Smooth muscle cell (in vitro differentiated cells): Measurements from ENCODE around the gene LEPR. TPM values are rescaled to one million over a fixed set of nuclear protein-coding genes. Genes with fewer than 3 reads are reported as not detected.
"Not testable (repeated sequence)": the region's sequence is repeated elsewhere in the genome, so short reads cannot be mapped to it uniquely, and the experiment has no call there.

ENCODE experiments used
- DNase-seq: peaks from one replicate; lab custom pipeline; 2025; ENCODE audit not compliant: unreplicated experiment; lab: John Stamatoyannopoulos, UW
- H2AFZ ChIP-seq: fragments of 200-600 bp; sonication (generic); 2 replicates; pipeline ENCODE4 v1.6.0; 2016; ENCODE audit warnings: antibody characterized with exemption, low read depth, mild to moderate bottlenecking
- H3F3A ChIP-seq: fragments of 200-600 bp; sonication (generic); 2 replicates; pipeline ENCODE4 v1.6.0; 2017; ENCODE audit warnings: antibody characterized with exemption, low read depth
- H3K27ac ChIP-seq: fragments of 200-600 bp; sonication (generic); 2 replicates; pipeline ENCODE4 v1.5.1; 2016; ENCODE audit warnings: low read depth, mild to moderate bottlenecking
- H3K27me3 ChIP-seq: fragments of 200-600 bp; sonication (generic); 2 replicates; pipeline ENCODE4 v1.6.1; 2016; ENCODE audit warnings: low read depth, mild to moderate bottlenecking
- H3K36me3 ChIP-seq: fragments of 200-600 bp; sonication (generic); 2 replicates; pipeline ENCODE4 v1.5.1; 2016; ENCODE audit warnings: low read depth
- H3K4me1 ChIP-seq: fragments of 200-600 bp; sonication (generic); 2 replicates; pipeline ENCODE4 v1.5.1; 2016; ENCODE audit warnings: low read depth
- H3K4me2 ChIP-seq: fragments of 200-600 bp; sonication (generic); 2 replicates; pipeline ENCODE4 v1.6.0; 2016; ENCODE audit warnings: mild to moderate bottlenecking
- H3K4me3 ChIP-seq: fragments of 200-600 bp; sonication (generic); 2 replicates; pipeline ENCODE4 v1.5.1; 2016; ENCODE audit warnings: mild to moderate bottlenecking
- H3K79me2 ChIP-seq: fragments of 200-600 bp; sonication (generic); 2 replicates; pipeline ENCODE4 v1.6.0; 2016; ENCODE audit warnings: low read depth, mild to moderate bottlenecking
- H3K9ac ChIP-seq: fragments of 200-600 bp; sonication (generic); 2 replicates; pipeline ENCODE4 v1.6.0; 2016; ENCODE audit warnings: low read depth
- H3K9me3 ChIP-seq: fragments of 200-600 bp; sonication (generic); replicated peaks from 2 replicates; pipeline ENCODE4 v1.5.1; 2016; ENCODE audit warnings: low read depth
- H4K20me1 ChIP-seq: fragments of 200-600 bp; sonication (generic); 2 replicates; pipeline ENCODE4 v1.6.0; 2016; ENCODE audit warnings: low read depth
- WGBS: methylation state at CpG from one replicate; pipeline ENCODE4 v1.1.7; 2016; ENCODE audit warnings: low lambda C conversion rate; 5-methylcytosine and 5-hydroxymethylcytosine counted together
- polyA plus RNA-seq: library from polyadenylated mRNA; unstranded; fragments of >200 nt; fragmentation: Nextera tagmentation; extraction: Ambion mirVana; gene quantifications from 2 replicates; pipeline ENCODE4 v1.2.1, GENCODE V29; 2016
- total RNA-seq: library from RNA; depleted of rRNA; stranded (reverse); fragments of >200 nt; gene quantifications from 2 replicates; pipeline ENCODE4 v1.2.3, GENCODE V29; 2014
- TF ChIP-seq, protein P1 (sequence below): fragments of 200-600 bp; sonication (generic); IDR thresholded peaks from 2 replicates; pipeline ENCODE4 v1.5.1; 2017; ENCODE audit warnings: borderline replicate concordance, mild to moderate bottlenecking, antibody characterized with exemption; ENCODE audit not compliant: insufficient read depth, poor library complexity, severe bottlenecking

LEPR gene
- total and polyA plus RNA-seq, 2 experiments from 2014 or later: 9.3 to 15.1 TPM

DNA sequence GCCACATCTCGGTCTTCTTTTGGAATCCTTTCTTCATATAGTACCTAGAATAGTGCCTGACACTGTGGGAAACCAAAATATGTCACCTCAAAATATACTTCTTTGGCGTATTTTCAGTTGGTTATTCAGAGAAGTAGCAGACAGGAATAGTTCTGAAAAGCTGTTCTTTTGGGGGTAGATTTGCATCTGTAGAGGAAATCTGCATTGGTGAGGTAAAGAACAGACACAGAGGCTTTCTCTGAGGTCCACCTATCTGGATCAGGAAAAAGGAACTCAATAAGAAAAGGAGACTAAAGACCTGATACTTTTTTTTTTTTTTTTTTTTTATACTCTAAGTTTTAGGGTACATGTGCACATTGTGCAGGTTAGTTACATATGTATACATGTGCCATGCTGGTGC lies 23.2 kb downstream of the LEPR start:
- no peaks in the 10 kb centered on the region for H4K20me1 ChIP-seq
- no peaks in the 10 kb centered on the region for H3K36me3 ChIP-seq
- no peak overlapping the region for H3K27ac ChIP-seq
- H3F3A ChIP-seq: no peaks in the 10 kb centered on the region
- H3K27me3 ChIP-seq: no peaks in the 10 kb centered on the region
- H3K4me1 ChIP-seq: no peaks in the 10 kb centered on the region
- WGBS: 90% methylated on average over 2 of the region's 2 CpGs
- no peak overlapping the region for H2AFZ ChIP-seq
- H3K4me3 ChIP-seq: no peak overlapping the region
- TF ChIP-seq, protein P1, sequence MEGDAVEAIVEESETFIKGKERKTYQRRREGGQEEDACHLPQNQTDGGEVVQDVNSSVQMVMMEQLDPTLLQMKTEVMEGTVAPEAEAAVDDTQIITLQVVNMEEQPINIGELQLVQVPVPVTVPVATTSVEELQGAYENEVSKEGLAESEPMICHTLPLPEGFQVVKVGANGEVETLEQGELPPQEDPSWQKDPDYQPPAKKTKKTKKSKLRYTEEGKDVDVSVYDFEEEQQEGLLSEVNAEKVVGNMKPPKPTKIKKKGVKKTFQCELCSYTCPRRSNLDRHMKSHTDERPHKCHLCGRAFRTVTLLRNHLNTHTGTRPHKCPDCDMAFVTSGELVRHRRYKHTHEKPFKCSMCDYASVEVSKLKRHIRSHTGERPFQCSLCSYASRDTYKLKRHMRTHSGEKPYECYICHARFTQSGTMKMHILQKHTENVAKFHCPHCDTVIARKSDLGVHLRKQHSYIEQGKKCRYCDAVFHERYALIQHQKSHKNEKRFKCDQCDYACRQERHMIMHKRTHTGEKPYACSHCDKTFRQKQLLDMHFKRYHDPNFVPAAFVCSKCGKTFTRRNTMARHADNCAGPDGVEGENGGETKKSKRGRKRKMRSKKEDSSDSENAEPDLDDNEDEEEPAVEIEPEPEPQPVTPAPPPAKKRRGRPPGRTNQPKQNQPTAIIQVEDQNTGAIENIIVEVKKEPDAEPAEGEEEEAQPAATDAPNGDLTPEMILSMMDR: no peak
- no peak overlapping the region for H3K9ac ChIP-seq
- no peaks in the 10 kb centered on the region for H3K9me3 ChIP-seq
- H3K79me2 ChIP-seq: no peaks in the 10 kb centered on the region
- no peak for DNase-seq
- H3K4me2 ChIP-seq: no peak overlapping the region

DNA sequence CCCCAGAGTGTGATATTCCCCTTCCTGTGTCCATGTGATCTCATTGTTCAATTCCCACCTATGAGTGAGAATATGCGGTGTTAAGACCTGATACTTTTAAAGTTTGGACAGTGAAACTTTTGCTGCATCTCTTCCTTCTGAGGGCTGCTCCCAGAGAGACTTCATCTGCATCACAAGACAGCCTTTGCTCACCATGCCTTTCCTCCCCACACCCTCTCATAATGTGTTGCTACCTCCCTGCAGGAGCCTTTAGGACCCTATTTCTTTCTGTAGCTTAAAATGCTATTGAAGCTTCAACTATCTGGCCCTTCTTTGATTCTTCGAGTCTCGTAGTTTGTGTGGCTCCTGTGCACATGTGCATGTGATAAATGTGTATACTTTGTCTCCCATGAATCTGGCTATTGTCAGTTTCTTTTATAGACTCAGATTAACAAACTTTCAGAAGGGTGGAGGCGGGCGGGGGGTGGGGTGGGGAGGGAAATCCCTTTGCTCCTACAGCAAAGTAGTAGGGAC lies 23.7 kb downstream of the LEPR start:
- Histone ChIP-seq H4K20me1 (no peaks in the 10 kb centered on the region), H3K9ac (no peak overlapping the region), H3K9me3 (no peaks in the 10 kb centered on the region), H3K36me3 (no peaks in the 10 kb centered on the region), H3K27me3 (no peaks in the 10 kb centered on the region), H3F3A (no peaks in the 10 kb centered on the region), H3K4me3 (no peak overlapping the region), H3K79me2 (no peaks in the 10 kb centered on the region), H3K27ac (no peak overlapping the region), H3K4me1 (no peaks in the 10 kb centered on the region), H2AFZ (no peak overlapping the region), H3K4me2 (no peak overlapping the region)
- TF ChIP-seq, protein P1: no peak
- 75% methylated on average over 5 of the region's 5 CpGs for WGBS
- no peak for DNase-seq

GRCh38 chr1:65445837-65446236 lies 25.4 kb downstream of the LEPR start:
- H2AFZ ChIP-seq: no peak overlapping the region
- no peaks in the 10 kb centered on the region for H3K79me2 ChIP-seq
- H3K27ac ChIP-seq: no peak overlapping the region
- no peaks in the 10 kb centered on the region for H4K20me1 ChIP-seq
- no peaks in the 10 kb centered on the region for H3F3A ChIP-seq
- 93% methylated on average over 1 of the region's 1 CpG for WGBS
- H3K9ac ChIP-seq: no peak overlapping the region
- no peak for DNase-seq
- TF ChIP-seq, protein P1: no peak
- no peaks in the 10 kb centered on the region for H3K27me3 ChIP-seq
- H3K36me3 ChIP-seq: no peaks in the 10 kb centered on the region
- no peak overlapping the region for H3K4me3 ChIP-seq
- no peak overlapping the region for H3K4me2 ChIP-seq
- no peaks in the 10 kb centered on the region for H3K9me3 ChIP-seq
- no peaks in the 10 kb centered on the region for H3K4me1 ChIP-seq

- no peaks in the 10 kb centered on the region for H3K9me3 ChIP-seq
- H3K4me1 ChIP-seq: no peaks in the 10 kb centered on the region
- H3K4me2 ChIP-seq: no peak overlapping the region
- WGBS: 89% methylated on average over 4 of the region's 4 CpGs
- H3K27me3 ChIP-seq: no peaks in the 10 kb centered on the region
- H4K20me1 ChIP-seq: no peaks in the 10 kb centered on the region
- no peaks in the 10 kb centered on the region for H3K79me2 ChIP-seq
- H2AFZ ChIP-seq: no peak overlapping the region
- no peak for DNase-seq
- no peak overlapping the region for H3K4me3 ChIP-seq
- no peaks in the 10 kb centered on the region for H3K36me3 ChIP-seq
- H3F3A ChIP-seq: no peaks in the 10 kb centered on the region
- TF ChIP-seq, protein P1: no peak
- no peak overlapping the region for H3K27ac ChIP-seq
- no peak overlapping the region for H3K9ac ChIP-seq
Measured at GRCh38 chr1:65449214-65449823, 28.9 kb downstream of the LEPR start.

DNA sequence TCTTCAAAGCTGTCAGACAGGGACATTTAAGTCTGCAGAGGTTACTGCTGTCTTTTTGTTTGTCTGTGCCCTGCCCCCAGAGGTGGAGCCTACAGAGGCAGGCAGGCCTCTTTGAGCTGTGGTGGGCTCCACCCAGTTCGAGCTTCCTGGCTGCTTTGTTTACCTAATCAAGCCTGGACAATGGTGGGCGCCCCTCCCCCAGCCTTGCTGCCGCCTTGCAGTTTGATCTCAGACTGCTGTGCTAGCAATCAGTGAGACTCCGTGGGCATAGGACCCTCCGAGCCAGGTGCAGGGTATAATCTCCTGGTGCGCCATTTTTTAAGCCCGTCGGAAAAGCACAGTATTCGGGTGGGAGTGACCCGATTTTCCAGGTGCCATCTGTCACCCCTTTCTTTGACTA lies 35.2 kb downstream of the LEPR start:
- not testable (repeated sequence) for H4K20me1 ChIP-seq, DNase-seq, H3K36me3 ChIP-seq, H3K4me2 ChIP-seq, H3K79me2 ChIP-seq, H3K4me1 ChIP-seq, H3K9me3 ChIP-seq, H3K27ac ChIP-seq, H3F3A ChIP-seq, H3K9ac ChIP-seq, H2AFZ ChIP-seq, H3K27me3 ChIP-seq, H3K4me3 ChIP-seq
- 75% methylated on average over 9 of the region's 10 CpGs for WGBS
